ENCODE results near the gene SNAP47. TPM values are rescaled to one million over a fixed set of nuclear protein-coding genes. Genes with fewer than 3 reads are reported as not detected.

The SNAP47 gene
- total and polyA plus RNA-seq, 9 of the 15 experiments (the other 6 are each of a cell fraction or from before 2014, with no cell fraction given): 2.5 to 41.3 (median 32.6) TPM

- TF ChIP-seq PRMT5 (CRISPR knock-in tag; IDR thresholded peaks at IDR 0.05): no peak
- TF ChIP-seq ATF1 (CRISPR knock-in tag; IDR thresholded peaks at IDR 0.05): no peak
- peak; percentile 28; the same call in 1 of the 2 replicates for TF ChIP-seq ATF1 (tag; IDR thresholded peaks at IDR 0.05)
- TF ChIP-seq TCF3 (CRISPR knock-in tag; IDR thresholded peaks at IDR 0.05): peak; percentile 20; the same call in 1 of the 2 replicates
- TF ChIP-seq, protein P1, sequence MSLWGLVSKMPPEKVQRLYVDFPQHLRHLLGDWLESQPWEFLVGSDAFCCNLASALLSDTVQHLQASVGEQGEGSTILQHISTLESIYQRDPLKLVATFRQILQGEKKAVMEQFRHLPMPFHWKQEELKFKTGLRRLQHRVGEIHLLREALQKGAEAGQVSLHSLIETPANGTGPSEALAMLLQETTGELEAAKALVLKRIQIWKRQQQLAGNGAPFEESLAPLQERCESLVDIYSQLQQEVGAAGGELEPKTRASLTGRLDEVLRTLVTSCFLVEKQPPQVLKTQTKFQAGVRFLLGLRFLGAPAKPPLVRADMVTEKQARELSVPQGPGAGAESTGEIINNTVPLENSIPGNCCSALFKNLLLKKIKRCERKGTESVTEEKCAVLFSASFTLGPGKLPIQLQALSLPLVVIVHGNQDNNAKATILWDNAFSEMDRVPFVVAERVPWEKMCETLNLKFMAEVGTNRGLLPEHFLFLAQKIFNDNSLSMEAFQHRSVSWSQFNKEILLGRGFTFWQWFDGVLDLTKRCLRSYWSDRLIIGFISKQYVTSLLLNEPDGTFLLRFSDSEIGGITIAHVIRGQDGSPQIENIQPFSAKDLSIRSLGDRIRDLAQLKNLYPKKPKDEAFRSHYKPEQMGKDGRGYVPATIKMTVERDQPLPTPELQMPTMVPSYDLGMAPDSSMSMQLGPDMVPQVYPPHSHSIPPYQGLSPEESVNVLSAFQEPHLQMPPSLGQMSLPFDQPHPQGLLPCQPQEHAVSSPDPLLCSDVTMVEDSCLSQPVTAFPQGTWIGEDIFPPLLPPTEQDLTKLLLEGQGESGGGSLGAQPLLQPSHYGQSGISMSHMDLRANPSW (CRISPR knock-in tag; IDR thresholded peaks at IDR 0.05): peak; percentile 62; the same call in 1 of the 2 replicates
- TF ChIP-seq, protein P2, sequence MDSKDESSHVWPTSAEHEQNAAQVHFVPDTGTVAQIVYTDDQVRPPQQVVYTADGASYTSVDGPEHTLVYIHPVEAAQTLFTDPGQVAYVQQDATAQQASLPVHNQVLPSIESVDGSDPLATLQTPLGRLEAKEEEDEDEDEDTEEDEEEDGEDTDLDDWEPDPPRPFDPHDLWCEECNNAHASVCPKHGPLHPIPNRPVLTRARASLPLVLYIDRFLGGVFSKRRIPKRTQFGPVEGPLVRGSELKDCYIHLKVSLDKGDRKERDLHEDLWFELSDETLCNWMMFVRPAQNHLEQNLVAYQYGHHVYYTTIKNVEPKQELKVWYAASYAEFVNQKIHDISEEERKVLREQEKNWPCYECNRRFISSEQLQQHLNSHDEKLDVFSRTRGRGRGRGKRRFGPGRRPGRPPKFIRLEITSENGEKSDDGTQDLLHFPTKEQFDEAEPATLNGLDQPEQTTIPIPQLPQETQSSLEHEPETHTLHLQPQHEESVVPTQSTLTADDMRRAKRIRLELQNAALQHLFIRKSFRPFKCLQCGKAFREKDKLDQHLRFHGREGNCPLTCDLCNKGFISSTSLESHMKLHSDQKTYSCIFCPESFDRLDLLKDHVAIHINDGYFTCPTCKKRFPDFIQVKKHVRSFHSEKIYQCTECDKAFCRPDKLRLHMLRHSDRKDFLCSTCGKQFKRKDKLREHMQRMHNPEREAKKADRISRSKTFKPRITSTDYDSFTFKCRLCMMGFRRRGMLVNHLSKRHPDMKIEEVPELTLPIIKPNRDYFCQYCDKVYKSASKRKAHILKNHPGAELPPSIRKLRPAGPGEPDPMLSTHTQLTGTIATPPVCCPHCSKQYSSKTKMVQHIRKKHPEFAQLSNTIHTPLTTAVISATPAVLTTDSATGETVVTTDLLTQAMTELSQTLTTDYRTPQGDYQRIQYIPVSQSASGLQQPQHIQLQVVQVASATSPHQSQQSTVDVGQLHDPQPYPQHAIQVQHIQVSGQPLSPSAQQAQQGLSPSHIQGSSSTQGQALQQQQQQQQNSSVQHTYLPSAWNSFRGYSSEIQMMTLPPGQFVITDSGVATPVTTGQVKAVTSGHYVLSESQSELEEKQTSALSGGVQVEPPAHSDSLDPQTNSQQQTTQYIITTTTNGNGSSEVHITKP (IDR thresholded peaks at IDR 0.05; ENCODE audit: partially characterized antibody): no peak
- TF ChIP-seq RUNX1 (IDR thresholded peaks at IDR 0.05; ENCODE audit: low read depth): 0 out of 2 replicates have a peak, but pooled peaks have one; percentile 28
- TF ChIP-seq, protein P3, sequence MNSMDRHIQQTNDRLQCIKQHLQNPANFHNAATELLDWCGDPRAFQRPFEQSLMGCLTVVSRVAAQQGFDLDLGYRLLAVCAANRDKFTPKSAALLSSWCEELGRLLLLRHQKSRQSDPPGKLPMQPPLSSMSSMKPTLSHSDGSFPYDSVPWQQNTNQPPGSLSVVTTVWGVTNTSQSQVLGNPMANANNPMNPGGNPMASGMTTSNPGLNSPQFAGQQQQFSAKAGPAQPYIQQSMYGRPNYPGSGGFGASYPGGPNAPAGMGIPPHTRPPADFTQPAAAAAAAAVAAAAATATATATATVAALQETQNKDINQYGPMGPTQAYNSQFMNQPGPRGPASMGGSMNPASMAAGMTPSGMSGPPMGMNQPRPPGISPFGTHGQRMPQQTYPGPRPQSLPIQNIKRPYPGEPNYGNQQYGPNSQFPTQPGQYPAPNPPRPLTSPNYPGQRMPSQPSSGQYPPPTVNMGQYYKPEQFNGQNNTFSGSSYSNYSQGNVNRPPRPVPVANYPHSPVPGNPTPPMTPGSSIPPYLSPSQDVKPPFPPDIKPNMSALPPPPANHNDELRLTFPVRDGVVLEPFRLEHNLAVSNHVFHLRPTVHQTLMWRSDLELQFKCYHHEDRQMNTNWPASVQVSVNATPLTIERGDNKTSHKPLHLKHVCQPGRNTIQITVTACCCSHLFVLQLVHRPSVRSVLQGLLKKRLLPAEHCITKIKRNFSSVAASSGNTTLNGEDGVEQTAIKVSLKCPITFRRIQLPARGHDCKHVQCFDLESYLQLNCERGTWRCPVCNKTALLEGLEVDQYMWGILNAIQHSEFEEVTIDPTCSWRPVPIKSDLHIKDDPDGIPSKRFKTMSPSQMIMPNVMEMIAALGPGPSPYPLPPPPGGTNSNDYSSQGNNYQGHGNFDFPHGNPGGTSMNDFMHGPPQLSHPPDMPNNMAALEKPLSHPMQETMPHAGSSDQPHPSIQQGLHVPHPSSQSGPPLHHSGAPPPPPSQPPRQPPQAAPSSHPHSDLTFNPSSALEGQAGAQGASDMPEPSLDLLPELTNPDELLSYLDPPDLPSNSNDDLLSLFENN (IDR thresholded peaks at IDR 0.05; ENCODE audit: low read depth in 2 of 2, low read length in 2 of 2): no peak
- TF ChIP-seq SMAD3 (CRISPR knock-in tag; conservative IDR thresholded peaks at IDR 0.05): no peak
- TF ChIP-seq, protein P4, sequence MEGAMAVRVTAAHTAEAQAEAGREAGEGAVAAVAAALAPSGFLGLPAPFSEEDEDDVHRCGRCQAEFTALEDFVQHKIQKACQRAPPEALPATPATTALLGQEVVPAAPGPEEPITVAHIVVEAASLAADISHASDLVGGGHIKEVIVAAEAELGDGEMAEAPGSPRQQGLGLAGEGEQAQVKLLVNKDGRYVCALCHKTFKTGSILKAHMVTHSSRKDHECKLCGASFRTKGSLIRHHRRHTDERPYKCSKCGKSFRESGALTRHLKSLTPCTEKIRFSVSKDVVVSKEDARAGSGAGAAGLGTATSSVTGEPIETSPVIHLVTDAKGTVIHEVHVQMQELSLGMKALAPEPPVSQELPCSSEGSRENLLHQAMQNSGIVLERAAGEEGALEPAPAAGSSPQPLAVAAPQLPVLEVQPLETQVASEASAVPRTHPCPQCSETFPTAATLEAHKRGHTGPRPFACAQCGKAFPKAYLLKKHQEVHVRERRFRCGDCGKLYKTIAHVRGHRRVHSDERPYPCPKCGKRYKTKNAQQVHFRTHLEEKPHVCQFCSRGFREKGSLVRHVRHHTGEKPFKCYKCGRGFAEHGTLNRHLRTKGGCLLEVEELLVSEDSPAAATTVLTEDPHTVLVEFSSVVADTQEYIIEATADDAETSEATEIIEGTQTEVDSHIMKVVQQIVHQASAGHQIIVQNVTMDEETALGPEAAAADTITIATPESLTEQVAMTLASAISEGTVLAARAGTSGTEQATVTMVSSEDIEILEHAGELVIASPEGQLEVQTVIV (CRISPR knock-in tag; IDR thresholded peaks at IDR 0.05; ENCODE audit: borderline replicate concordance): no peak
- peak; percentile 77 for TF ChIP-seq ARID2 (IDR thresholded peaks at IDR 0.05)
- TF ChIP-seq, protein P5, sequence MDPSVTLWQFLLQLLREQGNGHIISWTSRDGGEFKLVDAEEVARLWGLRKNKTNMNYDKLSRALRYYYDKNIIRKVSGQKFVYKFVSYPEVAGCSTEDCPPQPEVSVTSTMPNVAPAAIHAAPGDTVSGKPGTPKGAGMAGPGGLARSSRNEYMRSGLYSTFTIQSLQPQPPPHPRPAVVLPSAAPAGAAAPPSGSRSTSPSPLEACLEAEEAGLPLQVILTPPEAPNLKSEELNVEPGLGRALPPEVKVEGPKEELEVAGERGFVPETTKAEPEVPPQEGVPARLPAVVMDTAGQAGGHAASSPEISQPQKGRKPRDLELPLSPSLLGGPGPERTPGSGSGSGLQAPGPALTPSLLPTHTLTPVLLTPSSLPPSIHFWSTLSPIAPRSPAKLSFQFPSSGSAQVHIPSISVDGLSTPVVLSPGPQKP (CRISPR knock-in tag; IDR thresholded peaks at IDR 0.05): no peak
- peak; percentile 89 for TF ChIP-seq ETV5 (CRISPR knock-in tag; IDR thresholded peaks at IDR 0.05; ENCODE audit: low read depth)
Observed at GRCh38 chr1:227762231-227762911, 27.1 kb downstream of the SNAP47 start (continued).
